HG03432 (cell line): ENCODE data around the gene CNPY3.
"Not testable (repeated sequence)": the region's sequence is repeated elsewhere in the genome, so short reads cannot be mapped to it uniquely, and the experiment has no call there.

Experiments
- ATAC-seq: cut with Tn5 transposase; IDR thresholded peaks from one replicate; pipeline ENCODE4 v1.9.1; 2021; ENCODE audit warnings: mild to moderate bottlenecking, moderate library complexity; ENCODE audit not compliant: unreplicated experiment

The CNPY3 gene

DNA sequence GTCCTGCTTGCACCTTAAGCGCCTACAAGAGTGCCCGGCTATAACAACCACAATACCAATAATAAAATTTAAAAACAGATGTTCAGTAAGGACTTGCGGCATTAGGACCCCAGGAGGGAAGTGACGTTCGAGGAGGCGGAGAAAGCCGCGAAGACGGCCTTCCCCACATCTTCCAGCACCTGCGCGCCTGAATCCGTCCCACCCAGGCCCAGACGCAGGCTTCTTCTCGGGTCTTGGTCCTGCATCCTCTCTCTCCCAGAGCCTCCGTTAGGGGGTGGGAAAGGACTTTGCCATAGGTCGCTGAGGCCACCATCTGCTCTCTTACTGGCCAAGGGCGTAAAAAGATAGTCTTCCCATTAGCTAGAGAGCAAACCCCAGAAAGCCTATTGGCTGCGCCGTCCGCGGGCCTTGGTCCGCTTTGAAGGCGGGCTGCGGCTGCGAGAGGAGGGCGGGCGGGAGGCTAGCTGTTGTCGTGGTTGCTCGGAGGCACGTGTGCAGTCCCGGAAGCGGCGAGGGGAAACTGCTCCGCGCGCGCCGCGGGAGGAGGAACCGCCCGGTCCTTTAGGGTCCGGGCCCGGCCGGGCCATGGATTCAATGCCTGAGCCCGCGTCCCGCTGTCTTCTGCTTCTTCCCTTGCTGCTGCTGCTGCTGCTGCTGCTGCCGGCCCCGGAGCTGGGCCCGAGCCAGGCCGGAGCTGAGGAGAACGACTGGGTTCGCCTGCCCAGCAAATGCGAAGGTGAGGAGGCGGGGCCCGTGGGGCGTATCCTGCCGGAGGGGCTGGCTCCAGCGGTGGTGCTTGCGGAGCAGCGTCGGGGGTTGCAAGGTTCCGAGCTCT, at the start of gene CNPY3:
CNPY3 (plus strand) TSS at position 495 of the 835 bp plus-strand sequence; CDS start at position 586, 91 bp downstream.
- ATAC-seq, result peak; percentile 77

DNA sequence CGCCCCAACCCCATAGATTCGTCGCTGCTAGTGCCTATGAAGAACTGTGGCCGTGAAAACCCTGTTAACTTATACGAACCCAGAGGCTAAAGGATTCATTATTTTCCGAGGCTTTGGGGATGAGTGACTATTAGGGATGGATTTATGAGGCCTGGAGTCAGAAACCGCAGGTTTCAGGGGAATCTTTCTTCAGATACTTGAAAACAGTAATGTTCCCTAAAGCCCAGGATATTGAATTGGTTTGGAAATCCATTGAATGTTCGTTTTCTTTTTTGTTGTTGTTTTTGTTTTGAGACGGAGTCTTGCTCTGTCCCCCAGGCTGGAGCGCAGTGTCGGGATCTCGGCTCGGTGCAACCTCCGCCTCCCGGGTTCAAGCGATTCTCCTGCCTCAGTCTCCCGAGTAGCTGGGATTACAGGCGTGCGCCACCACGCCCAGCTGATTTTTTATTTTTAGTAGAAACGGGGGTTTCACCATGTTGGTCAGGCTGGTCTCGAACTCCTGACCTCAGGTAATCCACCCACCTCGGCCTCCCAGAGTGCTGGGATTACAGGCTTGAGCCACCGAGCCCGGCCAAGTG, 49.0 kb upstream of the CNPY3 start:
- not testable (repeated sequence) for ATAC-seq

DNA sequence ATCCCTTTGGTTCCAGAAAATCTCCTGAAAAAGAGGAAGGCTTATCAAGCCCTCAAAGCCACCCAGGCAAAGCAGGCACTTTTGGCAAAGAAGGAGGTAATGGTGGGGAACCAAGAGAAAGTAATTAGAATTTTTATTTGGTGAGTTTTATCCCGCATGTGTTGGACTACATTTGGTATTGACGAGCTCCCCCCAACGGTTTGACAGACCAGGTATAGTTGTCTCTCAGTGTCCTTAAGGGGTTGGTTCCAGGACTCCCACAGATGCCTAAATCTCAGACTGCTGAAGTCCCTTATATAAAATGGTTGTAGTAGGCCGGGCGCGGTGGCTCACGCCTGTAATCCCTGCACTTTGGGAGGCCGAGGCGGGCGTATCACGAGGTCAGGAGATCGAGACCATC, 48.4 kb upstream of the CNPY3 start:
- not testable (repeated sequence) for ATAC-seq

DNA sequence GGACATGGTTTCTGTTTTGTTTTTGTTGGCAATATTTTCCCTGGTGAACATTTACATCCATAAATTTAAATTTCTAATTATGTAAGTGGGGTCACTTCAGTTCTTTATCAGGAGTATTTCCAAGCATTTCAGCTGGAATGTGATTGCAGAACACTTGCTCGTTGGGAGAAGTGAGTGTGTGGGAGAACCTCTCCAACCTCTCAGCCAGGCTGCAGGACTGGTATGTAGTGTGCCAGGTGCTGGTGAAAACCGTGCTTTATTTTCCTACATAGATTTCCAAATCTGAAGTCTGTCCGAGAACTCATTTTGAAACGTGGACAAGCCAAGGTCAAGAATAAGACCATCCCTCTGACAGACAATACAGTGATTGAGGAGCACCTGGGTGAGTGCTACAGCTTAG, 43.6 kb upstream of the CNPY3 start:
- no peak for ATAC-seq

DNA sequence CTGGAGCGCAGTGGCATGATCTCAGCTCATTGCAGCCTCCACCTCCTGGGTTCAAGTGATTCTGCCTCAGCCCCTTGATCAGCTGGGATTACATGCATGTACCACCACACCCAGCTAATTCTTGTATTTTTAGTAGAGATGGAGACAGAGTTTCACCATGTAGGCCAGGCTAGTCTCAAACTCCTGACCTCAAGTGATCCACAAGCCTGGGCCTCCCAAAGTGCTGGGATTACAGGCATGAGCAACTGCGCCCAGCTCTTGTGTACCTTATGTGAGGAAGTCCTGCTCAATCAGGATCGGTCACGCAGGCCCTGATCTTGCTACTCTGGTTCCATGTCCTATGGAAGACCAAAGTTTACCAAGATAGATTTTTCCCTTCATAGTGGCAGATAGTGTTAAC, 41.1 kb upstream of the CNPY3 start:
- ATAC-seq, result not testable (repeated sequence)

DNA sequence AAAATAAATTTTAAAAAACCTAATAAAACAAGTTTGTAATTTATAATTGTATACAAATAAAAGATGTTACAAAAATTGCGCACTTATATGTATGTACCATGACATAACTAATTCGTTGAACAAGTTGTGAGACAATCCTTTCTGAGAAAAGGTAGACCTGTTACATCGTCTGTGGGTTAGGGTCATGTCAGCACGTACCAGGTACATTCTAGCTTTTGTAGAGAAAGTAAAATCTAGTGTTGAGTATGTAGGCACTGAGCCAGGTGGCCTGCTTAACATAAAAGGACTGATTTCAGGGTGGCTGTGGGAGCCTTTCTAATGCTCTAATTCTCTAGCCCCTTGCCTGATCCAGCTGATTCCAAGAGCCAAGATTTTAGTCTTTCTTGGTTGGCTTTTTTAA, 39.5 kb upstream of the CNPY3 start:
- ATAC-seq, result no peak

DNA sequence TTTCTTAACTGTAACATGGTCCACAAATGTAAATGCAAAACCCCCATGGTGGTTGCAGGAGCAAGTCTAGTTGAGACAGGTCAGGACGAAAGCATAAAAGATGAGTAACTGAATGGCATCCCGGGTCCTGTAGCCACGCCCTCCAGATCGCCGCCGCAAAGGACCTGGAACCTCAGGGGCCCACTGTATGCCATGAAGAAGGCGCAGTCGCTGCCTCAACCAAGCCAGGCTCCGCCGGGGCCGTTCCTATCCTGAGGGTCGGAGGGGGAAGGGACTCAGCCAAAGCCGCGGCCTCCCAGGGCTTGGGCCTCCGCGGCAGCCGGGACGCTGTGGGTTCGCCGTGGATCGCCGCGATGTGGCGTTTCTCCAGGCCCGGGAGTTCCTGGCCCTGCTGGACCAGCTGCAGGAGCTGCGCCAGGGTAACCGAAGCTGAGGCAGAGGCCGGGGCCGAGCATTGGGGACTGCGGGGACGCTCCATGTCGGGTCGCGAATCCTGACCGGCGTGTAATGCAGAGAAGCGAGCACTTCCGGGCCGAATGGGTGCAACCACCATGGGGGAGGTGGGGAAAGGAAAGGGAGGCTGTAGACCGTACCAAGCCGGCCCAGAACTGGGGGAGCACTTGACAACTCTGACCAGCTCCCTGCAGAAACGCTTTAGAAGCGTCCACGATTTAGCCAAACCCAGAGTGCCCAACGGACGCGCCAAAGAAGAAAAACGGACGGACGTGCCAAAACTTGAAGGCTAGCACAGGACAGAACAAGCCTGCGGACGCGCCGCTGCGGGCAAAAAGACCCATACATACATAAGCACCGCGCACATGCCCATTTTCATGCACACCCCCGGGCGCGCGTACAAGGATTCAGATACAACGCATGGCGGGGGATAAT, 38.7 kb upstream of the CNPY3 start:
- peak; percentile 87 for ATAC-seq

DNA sequence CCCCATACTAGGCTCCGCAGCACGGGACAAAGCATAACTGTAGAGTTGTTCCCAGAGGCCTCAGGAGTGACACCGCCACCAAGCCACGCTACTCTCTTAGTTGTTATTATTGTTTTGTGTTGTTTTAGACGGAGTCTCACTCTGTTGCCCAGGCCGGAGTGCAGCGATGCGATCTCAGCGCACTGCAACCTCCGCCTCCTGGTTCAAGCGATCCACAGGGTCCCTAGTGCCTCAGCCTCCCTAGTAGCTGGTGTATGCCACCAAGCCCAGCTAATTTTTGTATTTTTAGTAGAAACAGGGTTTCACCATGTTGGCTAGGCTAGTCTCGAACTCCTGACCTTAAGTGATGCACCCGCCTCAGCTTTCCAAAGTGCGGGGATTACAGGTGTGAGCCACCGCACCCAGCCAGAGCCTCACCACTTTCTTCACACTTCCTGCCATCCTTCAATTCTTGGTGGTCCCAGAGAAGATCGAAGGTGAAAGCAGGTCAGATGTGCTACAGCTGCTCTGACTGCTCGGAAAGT, 38.0 kb upstream of the CNPY3 start:
- ATAC-seq, result no peak

DNA sequence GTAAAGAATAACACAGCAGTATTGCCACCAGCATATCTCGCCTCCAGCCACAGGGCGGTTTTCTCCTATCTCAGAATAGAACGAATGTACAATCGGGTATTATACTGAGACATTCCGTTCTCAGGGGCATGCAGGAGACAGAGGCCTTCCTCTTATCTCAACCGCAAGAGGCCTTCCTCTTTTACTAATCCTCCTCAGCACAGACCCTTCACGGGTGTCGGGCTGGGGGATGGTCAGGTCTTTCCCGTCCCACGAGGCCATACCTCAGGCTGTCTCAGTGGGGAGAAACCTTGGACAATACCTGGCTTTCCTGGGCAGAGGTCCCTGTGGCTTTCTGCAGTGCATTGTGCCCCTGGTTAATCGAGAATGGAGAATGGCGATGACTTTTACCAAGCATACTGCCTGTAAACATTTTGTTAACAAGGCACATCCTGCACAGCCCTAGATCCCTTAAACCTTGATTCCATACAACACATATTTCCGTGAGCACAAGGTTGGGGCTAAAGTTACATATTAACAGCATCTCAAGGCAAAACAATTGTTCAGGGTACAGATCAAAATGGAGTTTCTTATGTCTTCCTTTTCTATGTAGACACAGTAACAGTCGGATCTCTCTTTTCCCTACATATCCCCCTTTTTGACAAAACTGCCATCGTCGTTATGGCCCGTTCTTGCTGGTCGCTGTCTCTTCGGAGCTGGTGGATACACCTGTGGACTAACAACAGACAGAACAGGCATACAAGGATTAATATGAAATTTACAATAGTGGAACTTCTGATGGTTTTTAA, 35.0 kb upstream of the CNPY3 start:
- not testable (repeated sequence) for ATAC-seq

DNA sequence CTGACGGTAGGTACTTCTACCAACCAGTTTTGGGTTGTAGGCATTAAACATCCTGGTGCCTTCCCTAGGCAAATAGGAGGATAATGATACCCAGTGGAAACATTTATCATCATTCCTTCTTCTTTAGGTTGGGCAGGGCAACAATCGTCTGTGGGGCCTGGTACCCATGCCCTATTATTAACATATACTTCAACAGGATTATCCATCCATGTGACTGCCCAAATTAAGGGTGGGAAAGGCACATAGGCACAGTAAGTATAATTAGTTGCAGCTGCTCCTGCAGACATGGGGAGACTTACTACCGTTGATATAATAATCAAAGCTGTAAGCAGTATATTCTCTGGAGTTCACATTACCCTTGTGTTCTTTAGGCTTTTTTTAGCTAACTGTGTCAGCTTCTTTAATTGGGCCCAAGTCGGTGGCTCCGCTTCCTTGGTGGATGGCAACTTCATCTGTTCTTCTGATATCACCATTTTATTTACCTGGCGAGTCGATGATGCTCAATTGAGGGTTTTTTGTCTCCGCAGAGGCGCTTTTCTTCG, 33.0 kb upstream of the CNPY3 start:
- no peak for ATAC-seq

DNA sequence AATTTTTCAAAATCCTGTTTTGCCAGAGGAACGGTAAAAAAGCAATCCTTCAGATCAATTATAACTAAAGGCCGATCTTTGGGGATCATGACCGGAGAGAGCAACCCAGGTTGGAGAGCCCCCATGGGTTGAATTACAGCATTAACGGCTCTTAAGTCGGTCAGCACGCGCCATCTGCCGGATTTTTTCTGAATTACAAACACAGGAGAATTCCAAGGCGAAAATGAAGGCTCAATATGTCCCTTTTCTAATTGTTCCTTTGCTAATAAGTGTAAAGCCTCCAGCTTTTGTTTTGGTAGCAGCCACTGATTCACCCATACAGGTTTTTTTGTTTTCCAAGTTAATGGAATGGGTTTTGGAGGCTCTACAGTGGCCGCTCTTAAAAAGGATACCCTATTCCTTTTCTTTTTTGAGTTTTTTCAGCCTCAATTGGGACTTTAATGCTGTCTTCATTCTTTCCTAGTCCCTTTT, 30.4 kb upstream of the CNPY3 start:
- no peak for ATAC-seq

DNA sequence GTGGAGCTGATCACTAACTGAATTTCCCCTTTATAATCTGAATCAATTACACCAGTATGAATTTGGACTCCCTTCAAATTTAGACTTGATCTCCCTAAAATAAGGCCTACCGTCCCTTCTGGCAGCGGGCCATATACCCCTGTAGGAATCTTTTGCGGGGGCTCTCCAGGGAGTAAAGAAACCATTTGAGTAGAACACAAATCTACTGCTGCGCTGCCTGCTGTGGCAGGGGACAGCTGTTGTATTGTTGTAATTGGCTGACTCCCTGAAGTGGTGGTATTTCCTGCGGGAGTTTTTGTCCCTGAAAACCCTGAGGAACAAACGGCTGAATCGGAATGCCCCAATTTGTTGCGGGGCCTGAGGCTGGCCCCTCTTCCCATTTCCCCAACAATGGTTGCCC, 29.4 kb upstream of the CNPY3 start:
- ATAC-seq, result no peak

DNA sequence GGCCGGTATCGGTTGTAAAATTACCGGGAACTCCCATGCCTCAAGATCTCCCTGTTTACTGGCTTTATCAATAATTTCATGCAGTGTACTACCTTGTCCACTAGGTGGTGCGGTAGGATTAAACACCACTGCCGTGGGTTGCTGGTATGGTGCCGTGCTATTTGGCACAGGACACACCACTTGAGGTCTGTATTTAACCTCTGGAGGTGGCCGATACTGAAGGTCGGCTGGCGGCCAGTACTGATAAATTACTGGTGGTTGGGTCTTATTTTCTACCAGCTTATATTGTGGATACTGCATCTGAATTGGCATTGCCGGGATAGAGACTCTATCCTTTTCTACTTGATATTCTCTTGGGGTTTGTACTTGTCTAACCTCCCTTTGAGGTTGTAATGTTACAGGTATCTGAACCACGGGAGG, 27.7 kb upstream of the CNPY3 start:
- peak; percentile 63 for ATAC-seq

DNA sequence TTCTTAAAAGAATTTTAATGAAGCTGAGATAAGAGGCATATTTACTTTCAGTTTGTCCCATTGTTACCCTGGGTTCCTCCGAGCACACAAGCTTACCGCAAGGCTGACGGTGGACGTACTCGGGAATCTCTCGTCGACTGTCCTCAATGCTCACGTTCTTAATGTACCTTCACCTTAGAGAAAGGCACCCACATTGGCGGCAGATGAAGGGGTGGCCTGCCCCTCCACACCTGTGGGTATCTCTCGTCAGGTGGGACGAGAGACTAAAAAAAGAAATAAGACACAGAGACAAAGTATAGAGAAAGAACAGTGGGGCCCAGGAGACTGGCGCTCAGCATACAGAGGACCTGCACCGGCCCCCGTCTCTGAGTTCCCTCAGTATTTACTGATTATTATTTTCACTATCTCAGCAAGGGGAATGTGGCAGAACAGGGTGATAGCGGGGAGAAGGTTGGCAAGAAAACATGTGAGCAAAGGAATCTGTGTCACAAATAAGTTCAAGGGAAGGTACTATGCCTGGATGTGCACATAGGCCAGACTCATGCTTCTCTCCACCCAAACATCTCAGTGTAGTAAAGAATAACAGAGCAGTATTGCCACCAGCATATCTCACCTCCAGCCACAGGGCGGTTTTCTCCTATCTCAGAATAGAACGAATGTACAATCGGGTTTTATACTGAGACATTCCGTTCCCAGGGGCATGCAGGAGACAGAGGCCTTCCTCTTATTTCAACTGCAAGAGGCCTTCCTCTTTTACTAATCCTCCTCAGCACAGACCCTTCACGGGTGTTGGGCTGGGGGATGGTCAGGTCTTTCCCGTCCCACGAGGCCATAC, 26.6 kb upstream of the CNPY3 start:
- ATAC-seq, result not testable (repeated sequence)

DNA sequence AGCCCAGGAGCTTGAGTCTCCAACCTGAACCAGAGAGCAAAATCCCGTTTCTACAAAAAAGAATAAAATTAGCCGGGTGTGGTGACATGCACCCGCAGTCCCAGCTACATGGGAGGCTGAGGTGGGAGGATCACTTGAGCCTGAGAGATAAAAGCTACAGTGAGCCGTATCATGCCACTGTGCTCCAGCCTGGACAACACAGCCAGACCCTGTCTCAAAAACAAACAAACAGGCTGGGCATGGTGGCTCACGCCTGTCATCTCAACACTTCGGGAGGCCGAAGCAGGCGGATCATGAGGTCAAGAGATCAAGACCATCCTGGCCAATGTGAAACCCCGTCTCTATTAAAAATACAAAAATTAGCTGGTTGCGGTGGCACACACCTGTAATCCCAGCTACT, 24.8 kb upstream of the CNPY3 start:
- ATAC-seq, result no peak

DNA sequence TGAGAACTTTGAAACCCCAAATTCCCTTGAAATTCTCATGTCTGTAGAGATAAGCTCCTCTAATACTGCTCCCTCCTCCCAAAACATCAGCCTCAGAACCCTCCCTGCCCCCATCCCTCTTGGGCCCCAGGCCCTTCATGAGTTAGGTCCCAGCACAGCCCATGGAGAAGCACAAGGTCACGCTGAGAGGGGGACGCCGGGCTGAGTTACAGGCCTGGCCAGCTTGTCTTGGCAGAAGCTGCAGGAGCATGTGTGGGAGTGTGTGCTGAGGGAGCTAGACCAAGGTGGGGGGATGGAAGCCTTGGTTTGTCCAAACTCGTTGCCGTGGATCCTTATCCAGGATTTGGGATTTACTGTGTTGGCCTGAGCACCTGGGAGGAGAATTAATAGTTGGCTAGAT, 21.9 kb upstream of the CNPY3 start:
- ATAC-seq, result no peak

DNA sequence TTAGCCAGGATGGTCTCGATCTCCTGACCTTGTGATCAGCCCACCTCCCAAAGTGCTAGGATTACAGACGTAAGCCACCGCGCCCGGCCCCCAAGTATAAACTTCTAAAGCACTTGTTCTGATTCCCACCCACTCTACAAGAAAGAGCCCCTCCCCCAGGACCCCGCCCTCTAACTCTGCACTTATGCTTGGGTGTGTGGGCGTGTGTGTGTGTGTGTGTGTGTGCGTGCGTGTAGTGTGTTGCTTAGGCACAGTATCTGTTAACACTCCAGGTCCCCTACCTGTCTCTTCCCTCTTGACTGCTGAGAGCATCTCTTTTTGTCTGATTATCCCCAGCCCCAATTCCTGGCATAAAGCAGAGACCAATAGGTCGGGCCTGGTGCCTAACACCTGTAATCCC, 19.4 kb upstream of the CNPY3 start:
- no peak for ATAC-seq

DNA sequence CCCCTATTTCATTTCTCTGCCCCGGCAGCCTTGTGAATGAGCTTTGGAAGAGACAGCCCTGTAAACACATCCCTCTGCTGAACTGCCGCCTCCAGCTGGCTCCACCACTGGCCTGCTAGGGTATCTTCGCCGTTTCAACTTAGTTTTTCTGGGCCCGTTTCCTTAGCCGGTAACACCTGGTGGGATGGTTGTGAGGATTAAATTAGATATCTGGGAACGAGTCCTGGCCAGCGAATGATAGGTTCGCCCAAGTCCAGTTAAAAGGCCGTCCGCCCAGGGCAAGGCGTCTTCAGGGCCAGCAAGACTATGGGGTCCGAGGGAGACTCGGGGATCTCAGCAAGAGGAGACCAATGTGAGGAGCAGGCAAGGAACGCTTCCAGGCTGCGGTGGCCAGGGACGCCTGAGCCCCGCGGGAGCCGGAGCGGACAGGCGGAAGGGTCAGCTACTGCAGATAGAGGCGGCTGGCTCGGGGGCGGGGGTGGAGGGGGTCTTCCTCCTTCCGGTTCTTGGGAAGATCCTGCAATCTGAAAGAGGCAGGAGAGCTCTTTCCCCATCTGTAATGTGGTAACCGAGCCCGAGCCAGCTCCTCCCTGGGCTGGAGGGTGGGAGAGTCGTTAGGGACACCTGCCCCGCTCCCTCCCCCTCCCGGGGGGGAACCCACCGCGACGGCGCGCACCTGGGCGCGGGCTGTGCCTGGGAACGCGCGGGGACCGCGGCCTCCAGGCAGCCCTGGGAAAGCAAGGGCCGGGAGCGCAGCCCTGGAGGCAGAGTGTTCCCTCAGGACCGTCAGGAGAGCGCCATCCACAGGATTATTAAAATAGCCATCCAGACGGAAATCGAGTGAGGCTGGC, 17.9 kb upstream of the CNPY3 start:
- ATAC-seq, result no peak
